K562 (cell line): ENCODE measurements around the gene LMF2. TPM values are rescaled to one million over a fixed set of nuclear protein-coding genes. Genes with fewer than 3 reads are reported as not detected.

Source experiments
- ATAC-seq: fragments of 200-7000 bp; cut with Tn5 transposase; 3 replicates; pipeline ENCODE4 v1.9.1; 2020; ENCODE audit warnings: moderate library complexity
- BruUV-seq: library from RNA; stranded (reverse); fragments of 400-500 nt; replicated peaks from 2 replicates; lab custom pipeline; 2021; lab: Mats Ljungman, UMichigan
- CTCF ChIA-PET: fragments of 300-600 bp; formaldehyde crosslinking; extraction: SDS; loops from one replicate; lab custom pipeline; 2021; ENCODE audit warnings: low intra/inter-chr PET ratio; lab: Yijun Ruan, JAX
- POLR2A ChIA-PET: fragments of 300-600, 350-650 bp; sonication (Branson Sonifier 250); formaldehyde crosslinking; extraction: SDS; loops from one replicate; lab custom pipeline; 2021; ENCODE audit warnings: antibody characterized with exemption, inconsistent platforms; lab: Yijun Ruan, JAX
- DNase-seq, 4 experiments: peaks; one replicate each; pipeline versions ENCODE4 v3.0.0 to v3.0.0-alpha.2; 2011 to 2018; ENCODE audit warnings: low spot score in 3 of 4, mixed read lengths in 3 of 4; ENCODE audit errors: extremely low read depth in 1 of 4
- FAIRE-seq: peaks from 2 replicates; lab custom pipeline; 2011; peaks lifted over from hg19 to GRCh38; lab: Jason Lieb, UNC
- H2AFZ ChIP-seq: 2 replicates; pipeline ENCODE4 v1.6.0; 2011; ENCODE audit warnings: low read depth, low read length, control low read depth, inconsistent platforms
- H3K27ac ChIP-seq: fragments of 200-600 bp; 3 replicates; pipeline ENCODE4 v1.8.0; 2011; ENCODE audit warnings: low read depth, mild to moderate bottlenecking, control low read depth, inconsistent platforms, low read length, moderate library complexity, mixed read lengths; ENCODE audit errors: extremely low read depth
- H3K27me3 ChIP-seq, 2 experiments: fragments of 300-600 bp in 1 of 2; 2 replicates in 1 of 2; 3 replicates in 1 of 2; pipeline versions ENCODE4 v1.6.0 to v1.8.0; 2011; ENCODE audit warnings: inconsistent platforms in 2 of 2, low read length in 2 of 2, mild to moderate bottlenecking in 1 of 2, mixed read lengths in 1 of 2, moderate library complexity in 1 of 2; ENCODE audit not compliant: control insufficient read depth in 2 of 2, insufficient read depth in 2 of 2
- H3K36me3 ChIP-seq: fragments of 300-600 bp; 3 replicates; pipeline ENCODE4 v1.8.0; 2011; ENCODE audit warnings: mild to moderate bottlenecking, low read length, inconsistent platforms; ENCODE audit not compliant: control insufficient read depth, insufficient read depth
- H3K4me1 ChIP-seq, 2 experiments: fragments of 200-600 bp in 1 of 2; replicated peaks in 1 of 2; 2 replicates in 1 of 2; 3 replicates in 1 of 2; pipeline versions ENCODE4 v1.5.1 to v1.8.0; 2011; ENCODE audit warnings: inconsistent platforms in 2 of 2, low read length in 2 of 2, mild to moderate bottlenecking in 1 of 2, mixed read lengths in 1 of 2, moderate library complexity in 1 of 2; ENCODE audit not compliant: control insufficient read depth in 2 of 2, insufficient read depth in 2 of 2
- H3K4me2 ChIP-seq: 2 replicates; pipeline ENCODE4 v1.6.1; 2011; ENCODE audit warnings: low read length, control low read depth, inconsistent platforms, mixed read lengths; ENCODE audit not compliant: insufficient read depth
- H3K4me3 ChIP-seq: fragments of 200-600 bp; sonication (generic), shearing (Covaris generic); 2 replicates; pipeline ENCODE4 v1.5.1; 2016; ENCODE audit warnings: control low read depth, inconsistent platforms
- H3K79me2 ChIP-seq: fragments of 200-600 bp; 3 replicates; pipeline ENCODE4 v1.8.0; 2011; ENCODE audit warnings: low read length, inconsistent platforms; ENCODE audit not compliant: control insufficient read depth, insufficient read depth
- H3K9ac ChIP-seq, 2 experiments: 2 replicates each; pipeline versions ENCODE4 v1.6.0 to v1.6.1; 2011; ENCODE audit warnings: low read depth in 2 of 2, low read length in 2 of 2, control low read depth in 1 of 2, inconsistent platforms in 1 of 2, mild to moderate bottlenecking in 1 of 2, mixed read lengths in 1 of 2; ENCODE audit not compliant: insufficient read depth in 1 of 2
- H3K9me1 ChIP-seq: one replicate; pipeline ENCODE4 v1.6.0; 2011; ENCODE audit warnings: inconsistent platforms, mild to moderate bottlenecking, low read length, moderate library complexity; ENCODE audit not compliant: control insufficient read depth, insufficient read depth
- H3K9me3 ChIP-seq: replicated peaks from 2 replicates; pipeline ENCODE4 v1.5.1; 2011; ENCODE audit warnings: low read depth, low read length, inconsistent platforms; ENCODE audit not compliant: control insufficient read depth, insufficient read depth
- H4K20me1 ChIP-seq: replicated peaks from 2 replicates; pipeline ENCODE4 v1.6.1; 2011; ENCODE audit warnings: low read length, inconsistent platforms, mixed read lengths; ENCODE audit not compliant: control insufficient read depth, insufficient read depth
- CREB1 ChIP-seq, 2 experiments: sonication (generic) in 1 of 2; formaldehyde crosslinking in 1 of 2; IDR thresholded peaks; 2 replicates each; pipeline versions ENCODE4 v1.6.1 to v1.8.0; 2012 to 2022; ENCODE audit warnings: inconsistent platforms in 1 of 2, mild to moderate bottlenecking in 1 of 2, missing genetic modification reagents in 1 of 2, moderate library complexity in 1 of 2
- GTF2E2 ChIP-seq: fragments of 200-800 bp; sonication (Bioruptor generic); IDR thresholded peaks from 2 replicates; pipeline ENCODE4 v1.6.1; 2016; ENCODE audit warnings: missing genetic modification characterization, missing compliant biosample characterization
- NCOR1 ChIP-seq: fragments of 450-650 bp; IDR thresholded peaks from 2 replicates; pipeline ENCODE4 v1.6.1; 2016; ENCODE audit warnings: mild to moderate bottlenecking, moderate library complexity
- PATZ1 ChIP-seq: fragments of 250-450 bp; sonication (Bioruptor Pico); IDR thresholded peaks from 2 replicates; pipeline ENCODE4 v1.5.0; 2020; ENCODE audit warnings: mild to moderate bottlenecking, borderline replicate concordance
- POLR2G ChIP-seq: fragments of 200-400 bp; formaldehyde crosslinking; IDR thresholded peaks from 2 replicates; pipeline ENCODE4 v1.6.1; 2017; ENCODE audit warnings: low read depth, mild to moderate bottlenecking, antibody characterized with exemption, low read length, moderate library complexity
- POLR2H ChIP-seq: IDR thresholded peaks from 2 replicates; pipeline ENCODE4 v1.6.1; 2016; ENCODE audit warnings: missing genetic modification characterization, low read depth, mild to moderate bottlenecking, control low read depth, missing compliant biosample characterization, moderate library complexity
- RBFOX2 ChIP-seq: fragments of 200-400 bp; formaldehyde crosslinking; IDR thresholded peaks from 2 replicates; pipeline ENCODE4 v1.6.1; 2017; ENCODE audit warnings: low read depth, mild to moderate bottlenecking, low read length, moderate library complexity
- YY1 ChIP-seq, 3 experiments: IDR thresholded peaks; 2 replicates each; pipeline ENCODE4 v1.6.1; 2011; ENCODE audit warnings: low read length in 2 of 3, mild to moderate bottlenecking in 2 of 3, moderate library complexity in 2 of 3, borderline replicate concordance in 1 of 3, control low read depth in 1 of 3, low read depth in 1 of 3; ENCODE audit not compliant: insufficient read depth in 3 of 3, insufficient replicate concordance in 2 of 3, control insufficient read depth in 1 of 3, insufficient read length in 1 of 3; ENCODE audit errors: extremely low read depth in 1 of 3
- ZBTB7A ChIP-seq: IDR thresholded peaks from 2 replicates; pipeline ENCODE4 v1.6.1; 2011; ENCODE audit warnings: low read depth, mild to moderate bottlenecking, low read length, moderate library complexity, borderline replicate concordance; ENCODE audit not compliant: control insufficient read depth
- ZNF445 ChIP-seq: fragments of 250-450 bp; sonication (Bioruptor Pico); IDR thresholded peaks from 2 replicates; pipeline ENCODE4 v1.4.0; 2020; ENCODE audit warnings: low read depth, mild to moderate bottlenecking, moderate library complexity
- WGBS: fragments of 100-300 bp; shearing (Covaris generic); methylation state at CpG from one replicate; pipeline ENCODE4 v1.1.6; 2016; ENCODE audit warnings: low coverage, mixed read lengths; ENCODE audit not compliant: insufficient coverage; ENCODE audit errors: missing lambda C conversion rate; 5-methylcytosine and 5-hydroxymethylcytosine counted together
- in situ Hi-C: fragments of 300-500 bp; cut with MboI; formaldehyde crosslinking; loops from 4 replicates; pipeline ENCODE4 v1.15.0; 2018; ENCODE audit warnings: inconsistent platforms, mixed read lengths
- intact Hi-C: fragments of 100-400 bp; cut with micrococcal nuclease; formaldehyde crosslinking; loops from 2 replicates; pipeline ENCODE4 v1.14.2; 2022
- polyA plus RNA-seq, 8 experiments: library from polyadenylated mRNA; depleted of rRNA in 4 of 8; stranded (reverse) in 5 of 8; unstranded in 3 of 8; fragments of >200 nt; fragmentation: Nextera tagmentation in 2 of 8; fragmentation: Illumina TruSeq in 1 of 8; extraction: Ambion mirVana in 2 of 8; extraction: Trizol in 1 of 8; gene quantifications; 2 replicates each; pipeline versions ENCODE4 v1.2.1 to v1.2.3, GENCODE V29; 2011 to 2014; ENCODE audit warnings: inconsistent platforms in 1 of 8, missing spikeins in 1 of 8
- total RNA-seq, 7 experiments: library from RNA; depleted of rRNA in 6 of 7; stranded (reverse); fragments of >200 nt in 6 of 7; fragmentation: Illumina TruSeq in 2 of 7; extraction: Trizol in 2 of 7; gene quantifications; 2 replicates each; pipeline versions ENCODE4 v1.2.1 to v1.2.3, GENCODE V29; 2011 to 2021; ENCODE audit warnings: low replicate concordance in 1 of 7
- TF ChIP-seq, protein P1 (sequence below): sonication (generic); formaldehyde crosslinking; IDR thresholded peaks from 2 replicates; pipeline ENCODE4 v1.9.0; 2022; ENCODE audit warnings: mild to moderate bottlenecking, missing genetic modification reagents

LMF2 gene
- total and polyA plus RNA-seq, 9 of the 15 experiments (the other 6 are each of a cell fraction or from before 2014, with no cell fraction given), result 0.08 to 37.1 (median 7.6) TPM

GRCh38 chr22:50526108-50526833, 18.8 kb upstream of the LMF2 start (continued):
- TF ChIP-seq PATZ1, result no peak

- peaks cover 8 to 69% of the 10 kb centered on the region in 2 experiments; a peak in 4 of 5 replicates for H3K4me1 ChIP-seq
- TF ChIP-seq CREB1 (IDR thresholded peaks at IDR 0.05) (0 out of 2 replicates have a peak, but pooled peaks have one; percentile 3), CREB1 (CRISPR knock-in tag; IDR thresholded peaks at IDR 0.05) (no peak), POLR2H (tag) (0 out of 2 replicates have a peak, but pooled peaks have one; percentile 1), GTF2E2 (tag) (0 out of 2 replicates have a peak, but pooled peaks have one; percentile 49), POLR2G (0 out of 2 replicates have a peak, but pooled peaks have one; percentile 23), YY1 (IDR thresholded peaks at IDR 0.05; ENCODE audit: borderline replicate concordance in 1 of 3, control insufficient read depth in 1 of 3, extremely low read depth in 1 of 3, insufficient read depth in 3 of 3, insufficient read length in 1 of 3, insufficient replicate concordance in 2 of 3, low read depth in 1 of 3, low read length in 2 of 3) (peak in 1 of 3 experiments; percentile 13), RBFOX2 (no peak), NCOR1 (no peak), ZBTB7A (peak; percentile 87; the same call in 1 of the 2 replicates), ZNF445 (CRISPR knock-in tag) (no peak)
- TF ChIP-seq, protein P1, sequence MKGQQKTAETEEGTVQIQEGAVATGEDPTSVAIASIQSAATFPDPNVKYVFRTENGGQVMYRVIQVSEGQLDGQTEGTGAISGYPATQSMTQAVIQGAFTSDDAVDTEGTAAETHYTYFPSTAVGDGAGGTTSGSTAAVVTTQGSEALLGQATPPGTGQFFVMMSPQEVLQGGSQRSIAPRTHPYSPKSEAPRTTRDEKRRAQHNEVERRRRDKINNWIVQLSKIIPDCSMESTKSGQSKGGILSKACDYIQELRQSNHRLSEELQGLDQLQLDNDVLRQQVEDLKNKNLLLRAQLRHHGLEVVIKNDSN (CRISPR knock-in tag), result 0 out of 2 replicates have a peak, but pooled peaks have one; percentile 2
- peak overlapping the region; percentile 86 to 96 for H3K9ac ChIP-seq
- FAIRE-seq (no peak), DNase-seq (no peak), ATAC-seq (no peak)
- peak overlapping the region; percentile 71 for H3K4me3 ChIP-seq
- peak overlapping the region; percentile 82 for H2AFZ ChIP-seq
- H3K36me3 ChIP-seq, result peaks cover 39% of the 10 kb centered on the region; the same call in 1 of the 3 replicates
- intact Hi-C loops (loop anchor here (1.0 to 5.0 kb wide), 2 partner anchors 9 to 37 kb away; partner anchors contain the start of gene SYCE3), in situ Hi-C loops (no loop called here)
- peaks cover 12% of the 10 kb centered on the region; the same call in 1 of the 2 replicates for H4K20me1 ChIP-seq
- CTCF ChIA-PET, result interaction anchor here (1.2 kb wide), 1 partner anchor 50 kb away, joined by 3 read pairs; no protein-coding TSS in a partner anchor
- no peaks in the 10 kb centered on the region for H3K9me1 ChIP-seq
- POLR2A ChIA-PET, result interaction anchor here (0.7 to 5.3 kb wide), 7 partner anchors 11 to 57 kb away, joined by 3 to 65 read pairs (median 5); partner anchors contain the start of genes CHKB, LMF2, NCAPH2 and SYCE3
- H3K9me3 ChIP-seq, result no peaks in the 10 kb centered on the region
- BruUV-seq, result no TSS peak
- H3K4me2 ChIP-seq, result peak overlapping the region; percentile 88
- no peaks in the 10 kb centered on the region for H3K27me3 ChIP-seq
- no CpG with 5 or more reads among the region's 33 CpGs for WGBS
- peak overlapping the region; percentile 89 for H3K27ac ChIP-seq
- H3K79me2 ChIP-seq, result peaks cover 34% of the 10 kb centered on the region
Observed at GRCh38 chr22:50525858-50526107, 18.3 kb upstream of the LMF2 start.
